ENCODE measurements around the gene ASB5. TPM values are rescaled to one million over a fixed set of nuclear protein-coding genes. Genes with fewer than 3 reads are reported as not detected.

ASB5 gene
- total RNA-seq, 3 donors from 2014 or later (not counting 1 experiment from before 2014, with no cell fraction given): not detected

DNA sequence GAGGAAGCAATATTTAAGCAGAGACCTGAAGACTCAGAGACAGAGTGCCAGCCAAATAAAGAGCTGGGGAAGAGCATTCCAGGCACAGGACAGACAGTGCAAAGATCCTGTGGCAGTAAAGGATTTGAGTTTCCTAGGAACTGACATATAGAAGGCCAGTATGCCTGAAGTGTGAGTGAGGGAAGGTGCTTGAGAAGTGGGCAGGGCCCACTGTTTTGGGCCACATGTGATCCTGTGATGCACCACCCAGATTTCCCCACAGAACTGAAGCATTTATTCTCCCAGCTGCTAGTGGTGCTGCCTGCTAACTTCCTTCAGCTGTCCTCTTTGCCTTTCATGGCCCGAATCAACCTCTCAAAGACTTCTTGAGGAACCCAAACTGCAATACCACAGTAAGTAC lies 23.9 kb upstream of the ASB5 start:
- H3K27ac Mint-ChIP-seq: no peak overlapping the region
- H3K9me3 ChIP-seq (ENCODE audit: control insufficient read depth, insufficient read depth, low read length): no peaks in the 10 kb centered on the region
- 92% methylated on average over 1 of the region's 1 CpG for WGBS (ENCODE audit: insufficient coverage)
- H3K4me1 Mint-ChIP-seq: no peaks in the 10 kb centered on the region
- TF ChIP-seq, protein P1, sequence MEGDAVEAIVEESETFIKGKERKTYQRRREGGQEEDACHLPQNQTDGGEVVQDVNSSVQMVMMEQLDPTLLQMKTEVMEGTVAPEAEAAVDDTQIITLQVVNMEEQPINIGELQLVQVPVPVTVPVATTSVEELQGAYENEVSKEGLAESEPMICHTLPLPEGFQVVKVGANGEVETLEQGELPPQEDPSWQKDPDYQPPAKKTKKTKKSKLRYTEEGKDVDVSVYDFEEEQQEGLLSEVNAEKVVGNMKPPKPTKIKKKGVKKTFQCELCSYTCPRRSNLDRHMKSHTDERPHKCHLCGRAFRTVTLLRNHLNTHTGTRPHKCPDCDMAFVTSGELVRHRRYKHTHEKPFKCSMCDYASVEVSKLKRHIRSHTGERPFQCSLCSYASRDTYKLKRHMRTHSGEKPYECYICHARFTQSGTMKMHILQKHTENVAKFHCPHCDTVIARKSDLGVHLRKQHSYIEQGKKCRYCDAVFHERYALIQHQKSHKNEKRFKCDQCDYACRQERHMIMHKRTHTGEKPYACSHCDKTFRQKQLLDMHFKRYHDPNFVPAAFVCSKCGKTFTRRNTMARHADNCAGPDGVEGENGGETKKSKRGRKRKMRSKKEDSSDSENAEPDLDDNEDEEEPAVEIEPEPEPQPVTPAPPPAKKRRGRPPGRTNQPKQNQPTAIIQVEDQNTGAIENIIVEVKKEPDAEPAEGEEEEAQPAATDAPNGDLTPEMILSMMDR (IDR thresholded peaks at IDR 0.05): no peak
- no peaks in the 10 kb centered on the region for H3K36me3 Mint-ChIP-seq
- no peak for DNase-seq
- H3K4me3 Mint-ChIP-seq: no peak overlapping the region
- no peaks in the 10 kb centered on the region for H3K4me1 ChIP-seq (ENCODE audit: control insufficient read depth, insufficient read depth, low read length)
- intact Hi-C loops (cut with micrococcal nuclease): no loop called here
- peaks cover 2 to 24% of the 10 kb centered on the region in 2 donors for H3K27me3 Mint-ChIP-seq (ENCODE audit: low read depth in 2 of 2)
- H3K36me3 ChIP-seq (ENCODE audit: control insufficient read depth, insufficient read depth, low read length): no peaks in the 10 kb centered on the region
- no peak overlapping the region for H3K27ac ChIP-seq (ENCODE audit: low read length)
- H3K9me3 Mint-ChIP-seq: no peaks in the 10 kb centered on the region
- ATAC-seq: no peak
- no peaks in the 10 kb centered on the region for H3K27me3 ChIP-seq (ENCODE audit: control insufficient read depth, insufficient read depth, low read length)
- no peak overlapping the region for H3K4me3 ChIP-seq (ENCODE audit: low read length)

DNA sequence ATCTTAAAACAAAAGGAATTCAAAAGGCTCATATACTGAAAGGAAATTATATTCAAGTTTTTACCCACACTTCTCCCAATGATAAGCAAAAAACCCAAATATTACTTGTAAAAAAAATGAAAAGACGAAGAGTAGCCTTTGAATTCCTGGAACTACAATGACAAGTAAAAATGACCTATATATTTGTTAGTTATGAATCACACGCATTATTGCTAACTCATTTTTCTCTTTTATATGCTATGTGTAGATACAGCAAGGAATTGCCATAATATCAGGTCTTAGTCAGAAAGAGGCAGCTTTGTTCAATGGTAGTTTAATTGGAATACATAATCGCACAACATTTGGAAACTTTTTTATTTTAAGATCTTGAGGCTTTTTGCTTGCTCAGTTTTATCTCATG lies 22.7 kb upstream of the ASB5 start:
- Mint-ChIP-seq H3K27me3 (ENCODE audit: low read depth in 2 of 2) (peaks cover 2 to 24% of the 10 kb centered on the region in 2 donors), H3K4me3 (no peak overlapping the region), H3K9me3 (no peaks in the 10 kb centered on the region), H3K27ac (no peak overlapping the region), H3K36me3 (no peaks in the 10 kb centered on the region), H3K4me1 (no peaks in the 10 kb centered on the region)
- ATAC-seq (no peak), DNase-seq (no peak)
- intact Hi-C loops (cut with micrococcal nuclease): no loop called here
- no peaks in the 10 kb centered on the region for H3K4me1 ChIP-seq (ENCODE audit: control insufficient read depth, insufficient read depth, low read length)
- H3K36me3 ChIP-seq (ENCODE audit: control insufficient read depth, insufficient read depth, low read length): no peaks in the 10 kb centered on the region
- no peaks in the 10 kb centered on the region for H3K27me3 ChIP-seq (ENCODE audit: control insufficient read depth, insufficient read depth, low read length)
- no CpG with 5 or more reads among the region's 3 CpGs for WGBS (ENCODE audit: insufficient coverage)
- no peaks in the 10 kb centered on the region for H3K9me3 ChIP-seq (ENCODE audit: control insufficient read depth, insufficient read depth, low read length)
- TF ChIP-seq, protein P1 (IDR thresholded peaks at IDR 0.05): no peak
- no peak overlapping the region for H3K27ac ChIP-seq (ENCODE audit: low read length)
- no peak overlapping the region for H3K4me3 ChIP-seq (ENCODE audit: low read length)

DNA sequence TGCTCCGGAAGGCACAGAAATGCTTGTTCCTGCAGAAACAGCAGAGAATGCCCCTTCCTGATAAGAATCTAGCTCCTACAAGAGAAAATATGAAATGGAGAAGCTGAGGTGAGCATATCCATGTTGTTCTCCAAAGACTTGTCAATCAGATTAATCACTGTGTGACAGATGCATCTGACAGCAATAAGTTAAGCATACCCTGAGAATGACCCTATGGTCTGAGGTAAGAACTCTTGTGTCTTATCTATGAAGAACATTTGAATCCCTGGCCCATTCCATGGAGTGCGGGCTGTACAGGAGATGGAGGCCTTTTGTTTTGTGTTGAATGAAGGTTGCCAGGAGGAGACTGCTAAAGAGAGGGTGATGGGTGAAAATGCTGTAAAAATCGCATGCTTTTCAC lies 21.5 kb upstream of the ASB5 start:
- Histone ChIP-seq H3K27me3 (ENCODE audit: control insufficient read depth, insufficient read depth, low read length) (no peaks in the 10 kb centered on the region), H3K9me3 (ENCODE audit: control insufficient read depth, insufficient read depth, low read length) (no peaks in the 10 kb centered on the region), H3K36me3 (ENCODE audit: control insufficient read depth, insufficient read depth, low read length) (no peaks in the 10 kb centered on the region), H3K4me3 (ENCODE audit: low read length) (no peak overlapping the region), H3K4me1 (ENCODE audit: control insufficient read depth, insufficient read depth, low read length) (no peaks in the 10 kb centered on the region), H3K27ac (ENCODE audit: low read length) (no peak overlapping the region)
- TF ChIP-seq, protein P1 (IDR thresholded peaks at IDR 0.05): no peak
- Mint-ChIP-seq H3K4me3 (no peak overlapping the region), H3K27ac (no peak overlapping the region), H3K27me3 (ENCODE audit: low read depth in 2 of 2) (peaks cover 2 to 24% of the 10 kb centered on the region in 2 donors), H3K36me3 (no peaks in the 10 kb centered on the region), H3K9me3 (no peaks in the 10 kb centered on the region), H3K4me1 (no peaks in the 10 kb centered on the region)
- ATAC-seq (no peak), DNase-seq (no peak)
- intact Hi-C loops (cut with micrococcal nuclease): no loop called here
- WGBS (ENCODE audit: insufficient coverage): 85% methylated on average over 3 of the region's 3 CpGs

DNA sequence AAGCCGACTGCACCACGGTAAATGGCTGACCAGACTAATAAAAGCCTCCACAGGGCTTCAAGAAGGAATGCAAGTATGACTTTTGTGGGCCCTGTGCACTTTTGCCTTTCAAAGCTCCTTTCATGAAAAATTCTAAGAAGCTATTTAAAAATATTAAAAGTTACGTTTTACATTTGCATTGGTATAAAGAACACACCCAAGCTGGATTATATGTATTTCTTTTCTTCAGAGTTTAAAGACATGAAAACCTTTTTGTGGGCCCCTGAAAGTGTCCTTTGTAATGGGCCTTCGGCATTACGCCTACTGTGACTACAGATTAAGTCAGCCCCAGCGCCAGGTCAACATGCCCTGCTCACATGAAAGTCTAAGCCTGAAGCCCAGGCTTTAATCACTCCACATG lies 20.5 kb upstream of the ASB5 start:
- intact Hi-C loops (cut with micrococcal nuclease): no loop called here
- Histone ChIP-seq H3K4me1 (ENCODE audit: control insufficient read depth, insufficient read depth, low read length) (no peaks in the 10 kb centered on the region), H3K27ac (ENCODE audit: low read length) (no peak overlapping the region), H3K9me3 (ENCODE audit: control insufficient read depth, insufficient read depth, low read length) (no peaks in the 10 kb centered on the region), H3K36me3 (ENCODE audit: control insufficient read depth, insufficient read depth, low read length) (no peaks in the 10 kb centered on the region), H3K27me3 (ENCODE audit: control insufficient read depth, insufficient read depth, low read length) (no peaks in the 10 kb centered on the region), H3K4me3 (ENCODE audit: low read length) (no peak overlapping the region)
- H3K27ac Mint-ChIP-seq: no peak overlapping the region
- DNase-seq: no peak
- 71% methylated on average over 5 of the region's 6 CpGs for WGBS (ENCODE audit: insufficient coverage)
- no peaks in the 10 kb centered on the region for H3K36me3 Mint-ChIP-seq
- no peaks in the 10 kb centered on the region for H3K9me3 Mint-ChIP-seq
- ATAC-seq: no peak
- no peak overlapping the region for H3K4me3 Mint-ChIP-seq
- TF ChIP-seq, protein P1 (IDR thresholded peaks at IDR 0.05): no peak
- H3K27me3 Mint-ChIP-seq (ENCODE audit: low read depth in 2 of 2): peaks cover 2 to 24% of the 10 kb centered on the region in 2 donors
- no peaks in the 10 kb centered on the region for H3K4me1 Mint-ChIP-seq

Measured in natural killer cell (primary cell).